ENCODE data around the gene NDST1.

DNA sequence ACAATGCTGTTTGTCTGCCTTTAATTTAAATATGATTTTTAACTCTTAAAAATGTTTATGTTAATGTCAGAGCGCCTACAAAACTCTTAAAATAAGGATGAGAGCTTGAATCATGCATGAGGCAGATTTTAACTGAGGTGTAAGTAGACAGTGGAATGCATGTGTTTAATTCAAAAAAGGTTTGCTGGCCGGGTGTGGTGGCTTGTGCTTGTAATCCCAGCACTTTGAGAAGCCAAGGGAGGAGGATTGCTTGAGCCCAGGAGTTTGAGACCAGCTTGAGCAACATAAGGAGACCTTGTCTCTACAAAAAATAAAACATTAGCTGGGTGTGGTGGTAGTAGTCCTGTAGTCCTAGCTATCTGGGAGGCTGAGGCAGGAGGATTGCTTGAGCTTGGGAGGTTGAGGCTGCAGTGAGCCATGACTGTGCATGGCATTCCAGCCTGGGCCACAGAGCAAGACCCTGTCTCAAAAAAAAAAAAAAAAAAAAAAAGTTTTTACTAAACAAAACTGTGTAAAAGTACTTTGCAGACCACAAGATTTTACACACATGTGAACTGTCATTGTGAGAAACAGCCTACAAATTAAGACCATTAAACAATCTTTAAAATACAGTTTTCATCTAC is 21.1 kb downstream of the NDST1 start:
- TF ChIP-seq, protein P1, sequence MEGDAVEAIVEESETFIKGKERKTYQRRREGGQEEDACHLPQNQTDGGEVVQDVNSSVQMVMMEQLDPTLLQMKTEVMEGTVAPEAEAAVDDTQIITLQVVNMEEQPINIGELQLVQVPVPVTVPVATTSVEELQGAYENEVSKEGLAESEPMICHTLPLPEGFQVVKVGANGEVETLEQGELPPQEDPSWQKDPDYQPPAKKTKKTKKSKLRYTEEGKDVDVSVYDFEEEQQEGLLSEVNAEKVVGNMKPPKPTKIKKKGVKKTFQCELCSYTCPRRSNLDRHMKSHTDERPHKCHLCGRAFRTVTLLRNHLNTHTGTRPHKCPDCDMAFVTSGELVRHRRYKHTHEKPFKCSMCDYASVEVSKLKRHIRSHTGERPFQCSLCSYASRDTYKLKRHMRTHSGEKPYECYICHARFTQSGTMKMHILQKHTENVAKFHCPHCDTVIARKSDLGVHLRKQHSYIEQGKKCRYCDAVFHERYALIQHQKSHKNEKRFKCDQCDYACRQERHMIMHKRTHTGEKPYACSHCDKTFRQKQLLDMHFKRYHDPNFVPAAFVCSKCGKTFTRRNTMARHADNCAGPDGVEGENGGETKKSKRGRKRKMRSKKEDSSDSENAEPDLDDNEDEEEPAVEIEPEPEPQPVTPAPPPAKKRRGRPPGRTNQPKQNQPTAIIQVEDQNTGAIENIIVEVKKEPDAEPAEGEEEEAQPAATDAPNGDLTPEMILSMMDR (IDR thresholded peaks at IDR 0.05) = no peak
- TF ChIP-seq EP300 (IDR thresholded peaks at IDR 0.05) = no peak
- TF ChIP-seq POLR2A (IDR thresholded peaks at IDR 0.05) = no peak
- no peak for TF ChIP-seq POLR2AphosphoS5 (IDR thresholded peaks at IDR 0.05)
